ENCODE measurements around the gene CYP4F11.
"Not testable (repeated sequence)": the region's sequence is repeated elsewhere in the genome, so short reads cannot be mapped to it uniquely, and the experiment has no call there.

Gene CYP4F11

GRCh38 chr19:15934332-15935078 lies at the start of gene CYP4F11:
CYP4F11 (minus strand) TSS chr19:15934529; CDS start chr19:15934408, 121 bp downstream.
- no peak for DNase-seq

GRCh38 chr19:15979293-15979692 lies 45.0 kb upstream of the CYP4F11 start:
- no peak for DNase-seq

- no peak for DNase-seq
Observed at GRCh38 chr19:15977690-15978089, 43.4 kb upstream of the CYP4F11 start.

- DNase-seq, result no peak
Observed at GRCh38 chr19:15976836-15977689, 42.7 kb upstream of the CYP4F11 start.

- no peak for DNase-seq
Observed at GRCh38 chr19:15974856-15975255, 40.5 kb upstream of the CYP4F11 start.

- DNase-seq, result not testable (repeated sequence)
Observed at GRCh38 chr19:15972043-15972442, 37.7 kb upstream of the CYP4F11 start.

GRCh38 chr19:15971224-15971780 lies 37.0 kb upstream of the CYP4F11 start:
- no peak for DNase-seq

- DNase-seq, result no peak
Observed at GRCh38 chr19:15964231-15964630, 29.9 kb upstream of the CYP4F11 start.

GRCh38 chr19:15962319-15962718 lies 28.0 kb upstream of the CYP4F11 start:
- DNase-seq, result no peak

GRCh38 chr19:15954820-15955219 lies 20.5 kb upstream of the CYP4F11 start:
- DNase-seq, result no peak

GRCh38 chr19:15948223-15949058 lies 14.1 kb upstream of the CYP4F11 start, which contains the start of gene OR10H4:
OR10H4 (plus strand) TSS chr19:15949008; CDS start chr19:15949008, 0 bp downstream.
- DNase-seq, result no peak

GRCh38 chr19:15945301-15945700 lies 11.0 kb upstream of the CYP4F11 start:
- DNase-seq, result no peak

GRCh38 chr19:15944401-15944800 lies 10.1 kb upstream of the CYP4F11 start:
- no peak for DNase-seq

GRCh38 chr19:15937771-15938170 lies 3.4 kb upstream of the CYP4F11 start:
- no peak for DNase-seq

GRCh38 chr19:15936950-15937349 lies 2.6 kb upstream of the CYP4F11 start:
- no peak for DNase-seq

GRCh38 chr19:15936173-15936572 lies 1.8 kb upstream of the CYP4F11 start:
- DNase-seq, result no peak

- no peak for DNase-seq
Observed at GRCh38 chr19:15935167-15935702, 906 bp upstream of the CYP4F11 start.

- DNase-seq, result not testable (repeated sequence)
Observed at GRCh38 chr19:15933761-15934331, 483 bp downstream of the CYP4F11 start.

GRCh38 chr19:15928321-15928720 lies 6.0 kb downstream of the CYP4F11 start:
- DNase-seq, result no peak

GRCh38 chr19:15926484-15926883 lies 7.8 kb downstream of the CYP4F11 start:
- no peak for DNase-seq

- no peak for DNase-seq
Observed at GRCh38 chr19:15923702-15924101, 10.6 kb downstream of the CYP4F11 start.

- no peak for DNase-seq
Observed at GRCh38 chr19:15922021-15922420, 12.3 kb downstream of the CYP4F11 start.

Measured in CD4-positive, alpha-beta T cell treated with Interleukin-10 for 1 hour (primary cell).